GM18502 (cell line): ENCODE measurements around the gene KIAA2012.

Experiments used
- ATAC-seq: cut with Tn5 transposase; IDR thresholded peaks from one replicate; pipeline ENCODE4 v1.9.1; 2021; ENCODE audit warnings: mild to moderate bottlenecking; ENCODE audit not compliant: unreplicated experiment, poor library complexity

KIAA2012 gene

DNA sequence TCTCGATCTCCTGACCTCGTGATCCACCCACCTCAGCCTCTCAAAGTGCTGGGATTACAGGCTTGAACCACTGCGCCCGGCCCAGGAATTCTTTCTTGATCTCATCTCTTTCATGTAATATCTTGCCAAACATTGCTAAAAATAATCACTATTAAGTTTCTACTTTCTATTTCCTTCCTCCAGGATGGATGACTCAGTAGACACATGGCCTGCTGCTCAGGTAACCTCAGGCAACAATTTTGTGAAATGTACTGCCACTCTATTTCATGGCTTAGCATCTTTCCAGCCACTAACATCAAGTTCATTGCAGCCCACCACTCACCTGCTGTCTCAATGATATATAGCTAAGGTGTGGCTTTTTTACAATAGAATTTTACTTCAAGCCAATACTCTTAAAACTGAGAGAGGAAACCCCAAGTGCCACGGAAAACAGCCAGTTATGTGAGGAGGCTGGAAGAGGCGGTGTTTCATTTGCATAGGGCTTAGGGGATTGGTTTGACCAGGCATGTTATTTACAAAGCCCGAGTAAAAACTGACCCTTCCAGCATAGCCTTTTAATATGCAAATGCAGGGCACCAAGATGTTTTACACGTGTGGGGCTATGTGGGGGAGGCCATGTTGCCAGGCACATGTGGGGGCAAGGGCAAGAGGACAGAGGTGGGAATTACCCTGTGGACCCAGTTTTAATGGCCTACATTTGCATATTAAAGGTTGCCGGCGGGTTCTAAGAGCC is 176.6 kb downstream of the KIAA2012 start:
- ATAC-seq: no peak

DNA sequence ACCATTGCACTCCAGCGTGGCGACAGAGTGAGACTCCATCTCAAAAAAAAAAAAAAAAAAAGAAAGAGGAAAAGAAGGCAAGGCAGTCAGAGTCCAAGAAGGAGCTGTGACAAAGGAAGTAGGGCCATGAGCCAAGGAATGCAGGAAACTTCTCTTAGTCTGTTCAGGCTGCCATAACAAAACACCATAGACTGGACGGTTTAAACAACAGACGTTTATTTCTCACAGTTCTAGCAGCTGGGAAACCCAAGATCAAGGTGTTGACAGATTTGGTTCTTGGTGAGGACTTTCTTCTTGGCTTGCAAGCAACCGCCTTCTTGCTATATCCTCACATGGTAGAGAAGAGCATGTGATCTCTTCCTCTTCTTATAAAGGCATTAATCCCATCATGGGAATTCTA is 178.4 kb downstream of the KIAA2012 start:
- no peak for ATAC-seq
